Astrocyte of the cerebellum (primary cell): ENCODE measurements around the gene PADI1.

ENCODE experiments used
- DNase-seq: peaks from one replicate; pipeline ENCODE4 v3.0.0-alpha.2; 2011; ENCODE audit warnings: low read depth
- H3K4me3 ChIP-seq: 2 replicates; pipeline ENCODE4 v1.5.1; 2011; ENCODE audit warnings: mild to moderate bottlenecking, low read depth, low read length, moderate library complexity
- CTCF ChIP-seq: IDR thresholded peaks from 2 replicates; pipeline ENCODE4 v1.5.1; 2012; ENCODE audit warnings: low read length, low read depth, moderate library complexity, mild to moderate bottlenecking; ENCODE audit errors: missing control alignments
- in situ Hi-C: cut with HindIII; loops from 2 replicates; pipeline ENCODE4 v1.10.0; 2017; ENCODE audit warnings: low sequenced_read_pairs

PADI1 gene

DNA sequence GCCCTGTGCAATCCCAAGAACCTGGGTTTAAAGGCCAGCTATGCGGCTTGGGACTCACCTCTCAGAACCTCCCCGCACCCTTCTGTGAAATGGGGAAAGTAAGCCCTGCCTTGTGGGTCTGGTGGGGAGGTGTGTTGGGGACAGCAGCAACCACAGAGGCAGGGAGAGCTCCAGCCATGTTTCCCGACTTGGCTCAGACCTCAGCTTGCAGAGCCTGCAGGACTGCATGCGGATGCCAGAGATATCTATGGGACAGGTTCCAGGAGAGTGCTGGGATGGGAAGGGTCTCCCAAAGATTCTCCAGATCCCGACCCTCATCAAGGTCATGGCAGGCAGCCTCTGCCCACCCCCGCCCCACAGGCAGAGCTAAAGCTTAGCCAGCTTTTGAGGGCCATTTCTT lies 20.2 kb downstream of the PADI1 start:
- in situ Hi-C loops: no loop called here
- H3K4me3 ChIP-seq: no peak overlapping the region
- no peak for TF ChIP-seq CTCF
- no peak for DNase-seq

DNA sequence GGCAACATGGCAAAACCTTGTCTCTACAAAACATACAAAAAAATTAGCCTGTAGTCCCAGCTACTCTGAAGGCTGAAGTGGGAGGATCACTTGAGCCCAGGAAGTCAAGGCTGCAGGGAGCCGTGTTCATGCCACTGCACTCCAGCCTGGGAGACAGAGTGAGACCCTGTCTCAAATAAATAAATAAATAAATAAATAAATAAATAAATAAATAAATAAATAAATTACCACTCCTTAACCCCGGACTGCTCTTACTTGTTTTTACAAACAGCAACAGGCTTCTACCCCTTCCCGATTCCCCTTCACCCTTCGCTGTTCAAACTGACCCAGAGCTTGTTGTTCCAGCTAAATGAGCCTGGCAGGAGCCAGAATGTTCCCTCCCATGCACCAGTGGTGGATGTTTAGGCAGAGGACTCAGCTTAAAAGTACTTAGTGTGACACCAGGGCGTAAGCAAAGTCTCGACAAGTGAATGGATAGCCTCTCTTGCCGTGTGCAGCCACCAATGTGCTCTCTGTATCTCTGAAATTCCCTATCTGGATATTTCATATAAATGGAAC lies 22.5 kb downstream of the PADI1 start:
- no peak for TF ChIP-seq CTCF
- in situ Hi-C loops: no loop called here
- H3K4me3 ChIP-seq: no peak overlapping the region
- no peak for DNase-seq

DNA sequence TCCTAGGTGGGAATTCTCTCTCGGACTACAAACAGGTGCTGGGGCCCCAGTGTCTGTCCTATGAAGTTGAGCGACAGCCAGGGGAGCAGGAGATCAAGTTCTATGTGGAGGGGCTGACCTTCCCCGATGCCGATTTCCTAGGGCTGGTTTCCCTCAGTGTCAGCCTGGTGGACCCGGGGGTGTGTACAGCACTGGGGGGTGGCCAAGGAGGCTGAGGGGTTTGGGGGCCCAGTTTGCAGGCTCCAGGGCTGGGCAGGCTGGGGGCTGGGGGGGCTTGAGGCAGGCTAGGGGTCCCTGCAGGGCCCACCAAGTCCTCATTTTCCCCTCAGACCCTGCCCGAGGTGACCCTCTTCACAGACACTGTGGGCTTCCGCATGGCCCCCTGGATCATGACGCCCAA lies 23.7 kb downstream of the PADI1 start:
- no peak for DNase-seq
- H3K4me3 ChIP-seq: no peak overlapping the region
- TF ChIP-seq CTCF: no peak
- in situ Hi-C loops: no loop called here

DNA sequence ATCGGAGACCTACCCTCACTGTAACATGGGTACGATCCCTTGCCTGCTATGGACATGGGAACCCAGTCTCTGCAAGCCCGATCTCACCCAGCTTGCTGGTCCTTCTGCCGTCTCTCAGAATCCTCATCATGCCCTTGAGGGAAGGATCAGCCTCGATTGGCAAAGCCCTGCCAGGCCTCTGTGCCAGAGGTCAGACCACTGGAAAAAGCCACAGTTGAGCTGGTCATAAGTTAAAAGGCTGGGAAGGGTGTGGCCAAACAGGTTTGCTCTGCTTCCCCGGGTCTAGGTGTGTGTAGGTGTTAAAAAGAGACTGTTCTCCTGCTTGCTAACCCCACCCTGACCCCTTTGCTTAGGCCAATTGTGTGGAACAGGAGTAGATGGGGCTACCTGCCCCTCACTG lies 24.5 kb downstream of the PADI1 start:
- H3K4me3 ChIP-seq: no peak overlapping the region
- no peak for DNase-seq
- in situ Hi-C loops: no loop called here
- TF ChIP-seq CTCF: no peak

GRCh38 chr1:17230106-17230505 lies 25.2 kb downstream of the PADI1 start:
- no peak for DNase-seq
- in situ Hi-C loops: no loop called here
- no peak for TF ChIP-seq CTCF
- no peak overlapping the region for H3K4me3 ChIP-seq

DNA sequence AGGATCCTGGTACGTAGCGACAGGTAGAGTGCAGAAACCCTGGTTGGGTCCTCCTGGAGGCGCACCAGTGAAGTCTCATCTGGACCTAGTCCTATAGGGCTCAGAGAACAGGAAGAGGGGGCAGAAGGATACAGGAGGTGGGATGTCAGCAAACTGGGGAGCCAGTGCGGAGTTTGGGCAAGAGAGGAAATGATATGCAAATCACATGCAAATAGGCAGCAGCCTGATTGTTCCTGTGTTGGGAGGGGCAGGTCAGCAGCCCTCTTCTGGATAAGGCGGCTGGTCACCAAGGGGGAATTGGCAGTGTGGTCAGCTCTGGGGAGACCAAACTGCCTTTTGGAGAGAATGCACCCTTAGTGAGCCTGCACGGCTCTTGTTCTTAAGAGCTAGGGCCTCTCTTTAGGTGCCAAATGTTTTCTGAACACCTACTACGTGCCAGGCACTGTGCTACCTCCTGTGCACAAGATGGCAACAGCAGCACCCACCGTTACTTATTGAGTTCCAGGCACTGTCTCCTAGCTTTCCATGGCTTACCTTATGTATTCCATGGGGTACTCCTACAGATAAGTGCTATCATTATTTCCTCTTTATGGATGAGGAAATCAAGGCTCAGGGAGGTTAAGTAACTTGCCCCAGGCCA lies 25.9 kb downstream of the PADI1 start:
- no peak for TF ChIP-seq CTCF
- DNase-seq: no peak
- in situ Hi-C loops: no loop called here
- H3K4me3 ChIP-seq: no peak overlapping the region
